Osteocyte (in vitro differentiated cells): ENCODE data around the gene WDR75. TPM values are rescaled to one million over a fixed set of nuclear protein-coding genes. Genes with fewer than 3 reads are reported as not detected.

ENCODE experiments used
- DNase-seq: peaks from one replicate; pipeline ENCODE4 v3.0.0; 2021; ENCODE audit warnings: mixed read lengths; ENCODE audit not compliant: unreplicated experiment; ENCODE audit errors: extremely low spot score
- H3K27ac Mint-ChIP-seq: one replicate; pipeline ENCODE4 v1.8.0; 2021; ENCODE audit warnings: mild to moderate bottlenecking, mixed read lengths; ENCODE audit not compliant: unreplicated experiment
- H3K27me3 Mint-ChIP-seq: one replicate; pipeline ENCODE4 v1.8.0; 2021; ENCODE audit warnings: mixed read lengths; ENCODE audit not compliant: unreplicated experiment
- H3K36me3 Mint-ChIP-seq: one replicate; pipeline ENCODE4 v1.8.0; 2021; ENCODE audit warnings: mixed read lengths; ENCODE audit not compliant: unreplicated experiment
- H3K4me1 Mint-ChIP-seq: one replicate; pipeline ENCODE4 v1.8.0; 2021; ENCODE audit warnings: mixed read lengths; ENCODE audit not compliant: unreplicated experiment
- H3K4me3 Mint-ChIP-seq: one replicate; pipeline ENCODE4 v1.8.0; 2021; ENCODE audit warnings: mild to moderate bottlenecking, moderate library complexity, mixed read lengths; ENCODE audit not compliant: unreplicated experiment
- H3K9me3 Mint-ChIP-seq: one replicate; pipeline ENCODE4 v1.8.0; 2021; ENCODE audit warnings: mixed read lengths; ENCODE audit not compliant: unreplicated experiment
- CTCF ChIP-seq: fragments of 200-600 bp; sonication (generic); IDR thresholded peaks from 2 replicates; pipeline ENCODE4 v1.5.0; 2021; ENCODE audit warnings: antibody characterized with exemption, mild to moderate bottlenecking, moderate library complexity
- total RNA-seq: library from RNA; stranded (reverse); gene quantifications from 2 replicates; pipeline ENCODE4 v1.2.1, GENCODE V29; 2021

WDR75 gene
- total RNA-seq, 1 donor from 2014 or later: 38.8 TPM

- TF ChIP-seq CTCF: no peak
- H3K27me3 Mint-ChIP-seq: peaks cover 6% of the 10 kb centered on the region
- H3K4me1 Mint-ChIP-seq: peaks cover 22% of the 10 kb centered on the region
- DNase-seq: no peak
- no peaks in the 10 kb centered on the region for H3K9me3 Mint-ChIP-seq
- H3K4me3 Mint-ChIP-seq: peak overlapping the region; percentile 14
- H3K27ac Mint-ChIP-seq: no peak overlapping the region
- no peaks in the 10 kb centered on the region for H3K36me3 Mint-ChIP-seq
These were observed 1.9 kb upstream of the WDR75 start for GRCh38 chr2:189439342-189439741.

- H3K4me3 Mint-ChIP-seq: peak overlapping the region; percentile 100
- no peaks in the 10 kb centered on the region for H3K36me3 Mint-ChIP-seq
- DNase-seq: no peak
- H3K27ac Mint-ChIP-seq: peak overlapping the region; percentile 99
- peaks cover 6% of the 10 kb centered on the region for H3K27me3 Mint-ChIP-seq
- no peak for TF ChIP-seq CTCF
- H3K4me1 Mint-ChIP-seq: peaks cover 22% of the 10 kb centered on the region
- no peaks in the 10 kb centered on the region for H3K9me3 Mint-ChIP-seq
These were observed 679 bp upstream of the WDR75 start for GRCh38 chr2:189440644-189440946.

GRCh38 chr2:189441709-189442074 lies 418 bp downstream of the WDR75 start:
- peak overlapping the region; percentile 100 for H3K4me3 Mint-ChIP-seq

GRCh38 chr2:189442468-189442867 lies 1.2 kb downstream of the WDR75 start:
- Mint-ChIP-seq H3K36me3 (peaks cover 4% of the 10 kb centered on the region), H3K9me3 (no peaks in the 10 kb centered on the region), H3K27me3 (peaks cover 4% of the 10 kb centered on the region), H3K4me1 (peaks cover 22% of the 10 kb centered on the region), H3K4me3 (peak overlapping the region; percentile 100), H3K27ac (no peak overlapping the region)
- no peak for DNase-seq
- no peak for TF ChIP-seq CTCF

More at GRCh38 chr2:189441709-189442074, 418 bp downstream of the WDR75 start:
- H3K27ac Mint-ChIP-seq: peak overlapping the region; percentile 99
- H3K4me1 Mint-ChIP-seq: peaks cover 22% of the 10 kb centered on the region
- no peak for DNase-seq
- peaks cover 4% of the 10 kb centered on the region for H3K36me3 Mint-ChIP-seq
- TF ChIP-seq CTCF: no peak
- H3K9me3 Mint-ChIP-seq: no peaks in the 10 kb centered on the region
- peaks cover 6% of the 10 kb centered on the region for H3K27me3 Mint-ChIP-seq

- peaks cover 21% of the 10 kb centered on the region for H3K4me1 Mint-ChIP-seq
- H3K4me3 Mint-ChIP-seq: no peak overlapping the region
- TF ChIP-seq CTCF: no peak
- H3K36me3 Mint-ChIP-seq: peaks cover 13% of the 10 kb centered on the region
- no peak for DNase-seq
- H3K27ac Mint-ChIP-seq: no peak overlapping the region
- no peaks in the 10 kb centered on the region for H3K9me3 Mint-ChIP-seq
- no peaks in the 10 kb centered on the region for H3K27me3 Mint-ChIP-seq
These were observed 3.0 kb downstream of the WDR75 start for GRCh38 chr2:189444322-189444721.
